SW480 (cell line): ENCODE data around the gene NPRL2.

Source experiments
- DNase-seq: peaks from one replicate; pipeline ENCODE4 v3.0.0-alpha.2; 2016; ENCODE audit warnings: low spot score

Gene NPRL2

DNA sequence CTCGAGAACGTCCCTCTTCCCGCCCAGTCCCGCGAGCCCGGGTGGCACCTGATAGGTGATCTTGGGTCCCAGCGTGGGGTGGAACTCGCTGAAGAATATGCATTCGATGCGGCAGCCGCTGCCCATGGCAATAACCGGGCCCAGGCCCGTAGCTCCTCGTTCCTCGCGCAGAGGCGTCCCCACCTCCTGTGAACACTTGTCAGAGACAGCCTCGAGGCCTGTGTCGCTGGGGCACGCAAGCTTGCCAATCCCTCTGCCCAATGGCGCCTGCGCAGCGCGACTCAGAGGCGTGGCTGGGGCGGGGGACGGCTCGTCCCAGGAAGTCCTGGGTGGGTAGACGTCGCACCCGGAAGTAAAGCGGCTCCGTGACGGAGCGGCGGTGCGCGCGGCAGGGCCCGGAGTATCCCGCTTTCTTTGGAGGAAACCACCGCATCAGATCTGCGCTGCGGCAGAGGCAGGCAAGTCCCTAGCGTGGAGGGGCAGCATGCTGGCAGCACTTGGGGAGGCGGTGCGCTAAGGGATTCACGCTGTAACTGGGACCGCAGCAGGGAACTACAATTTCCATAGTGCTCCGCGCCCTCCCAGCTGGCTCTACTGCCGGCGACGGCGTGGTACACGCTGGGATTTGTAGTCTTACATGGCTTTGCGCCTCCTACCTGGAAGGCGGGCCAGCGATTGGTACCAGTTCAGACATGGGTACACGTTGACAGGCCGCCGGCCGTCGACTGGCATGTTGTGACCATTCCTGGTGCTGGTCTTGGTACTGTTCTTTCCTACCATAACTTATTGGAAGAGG is at the start of gene NPRL2, which contains the start of gene CYB561D2:
Gene NPRL2, minus strand, starts transcription at position 249 of the 796 bp plus-strand sequence. Its CDS starts 123 bp downstream, at position 126.
Gene CYB561D2, plus strand, starts transcription at position 336 of the 796 bp plus-strand sequence. CDS start 572 bp downstream, outside the sequence.
- peak; percentile 92 for DNase-seq

- peak; percentile 49 for DNase-seq
These were observed 45.9 kb upstream of the NPRL2 start for GRCh38 chr3:50396502-50396901.

DNA sequence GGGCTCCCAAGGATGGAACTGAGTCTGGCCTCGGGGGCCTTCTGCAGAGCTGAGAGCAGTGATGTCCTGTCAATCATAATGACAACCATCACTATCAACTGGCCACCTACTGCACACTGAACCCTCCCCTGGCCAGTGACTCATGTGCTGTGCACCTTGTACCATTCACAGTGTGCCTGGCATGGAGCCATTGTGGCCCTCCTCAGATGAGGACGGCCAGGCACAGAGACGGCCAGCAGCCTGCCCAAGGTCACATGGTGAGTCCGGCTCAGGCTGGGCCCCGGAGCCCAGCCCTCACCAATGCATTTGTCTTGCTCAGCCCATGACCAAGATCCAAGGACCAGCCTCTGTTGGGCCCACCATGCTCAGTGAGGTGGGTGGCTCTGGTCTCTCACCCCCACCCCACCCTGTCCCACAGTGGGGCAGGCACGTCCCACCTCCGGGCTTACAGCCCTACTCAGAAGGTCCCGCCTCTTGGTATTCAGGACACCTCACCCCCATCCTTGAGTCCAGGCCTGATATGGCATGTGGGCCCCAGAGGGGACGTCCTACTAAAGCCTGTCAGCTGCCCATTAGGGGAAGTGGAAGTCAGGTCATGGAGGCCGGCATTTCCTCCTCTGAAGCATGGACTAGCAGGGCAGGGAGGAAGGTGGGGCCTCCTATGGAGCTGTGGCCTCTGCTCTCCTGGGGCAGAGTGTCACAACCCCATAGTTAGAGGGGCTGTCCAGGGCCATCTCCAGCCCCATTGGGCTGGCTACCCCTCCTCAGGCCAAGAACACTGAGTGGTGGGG is 44.7 kb upstream of the NPRL2 start:
- DNase-seq: no peak

GRCh38 chr3:50393061-50393460 is 42.5 kb upstream of the NPRL2 start:
- DNase-seq: no peak

DNA sequence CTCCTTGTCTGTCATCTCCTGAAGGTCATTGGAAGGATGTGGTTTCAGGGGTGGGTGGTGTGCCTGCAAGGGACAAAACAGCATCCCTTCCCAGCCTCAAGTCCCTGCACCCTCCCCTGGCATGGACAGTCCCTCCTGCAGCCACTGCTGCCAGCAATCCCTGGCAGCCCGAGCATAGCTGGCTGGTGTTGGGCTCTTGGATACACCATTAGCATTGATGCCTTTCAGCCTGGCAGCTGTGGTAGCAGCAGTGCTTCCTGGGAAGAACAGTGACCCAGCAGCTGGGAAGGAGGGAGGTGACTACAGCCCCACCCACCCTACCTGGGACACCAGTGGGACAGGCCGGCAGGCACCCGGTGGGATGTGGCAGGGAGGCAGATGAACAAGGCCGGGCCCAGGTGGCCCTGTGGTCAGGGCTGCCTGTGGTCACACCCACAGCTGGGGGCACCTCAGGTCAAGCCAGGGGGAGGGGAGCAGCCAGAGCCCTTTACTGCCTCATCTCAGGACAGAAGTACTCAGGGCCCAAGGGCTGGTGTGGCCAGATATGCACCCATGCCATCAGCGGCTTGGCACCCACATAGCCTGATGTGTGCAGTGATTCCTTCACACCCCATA is 41.6 kb upstream of the NPRL2 start:
- DNase-seq: peak; percentile 41

DNA sequence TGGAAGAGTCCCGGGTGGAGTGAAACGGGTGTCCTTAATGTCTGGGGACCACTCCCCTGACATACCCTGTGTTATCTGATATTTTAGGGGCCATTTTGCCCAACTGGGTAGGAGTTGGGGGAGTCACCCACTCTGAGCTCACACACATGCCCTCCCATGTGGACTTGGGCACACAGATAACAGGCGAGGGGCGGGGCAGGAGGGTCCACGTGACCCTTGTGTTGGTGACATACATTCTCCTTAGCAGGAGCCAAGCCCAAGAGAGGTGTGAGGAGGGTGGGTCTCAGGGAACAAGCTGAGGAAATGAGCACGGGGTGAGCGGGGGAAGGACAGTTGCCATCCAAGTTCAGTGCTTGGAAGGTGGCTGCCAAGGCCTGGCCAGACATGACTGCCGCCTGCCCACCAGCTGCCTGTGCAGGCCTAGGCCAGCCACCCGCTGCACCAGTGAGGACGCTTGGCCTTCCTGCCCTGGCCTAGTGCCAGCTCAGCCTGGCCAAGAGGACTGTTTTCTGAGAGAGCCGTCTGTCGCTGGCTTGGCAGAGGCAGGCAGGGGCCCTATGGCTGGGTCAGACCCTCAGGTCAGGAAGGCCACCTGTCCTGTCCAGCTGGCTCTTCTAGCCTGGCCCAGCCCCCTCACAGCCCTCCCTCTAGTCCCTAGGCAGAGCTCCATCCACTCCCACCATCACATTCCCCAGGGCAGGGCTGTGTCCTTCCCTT is 40.1 kb upstream of the NPRL2 start:
- no peak for DNase-seq

GRCh38 chr3:50389414-50389767 is 38.8 kb upstream of the NPRL2 start:
- no peak for DNase-seq

DNA sequence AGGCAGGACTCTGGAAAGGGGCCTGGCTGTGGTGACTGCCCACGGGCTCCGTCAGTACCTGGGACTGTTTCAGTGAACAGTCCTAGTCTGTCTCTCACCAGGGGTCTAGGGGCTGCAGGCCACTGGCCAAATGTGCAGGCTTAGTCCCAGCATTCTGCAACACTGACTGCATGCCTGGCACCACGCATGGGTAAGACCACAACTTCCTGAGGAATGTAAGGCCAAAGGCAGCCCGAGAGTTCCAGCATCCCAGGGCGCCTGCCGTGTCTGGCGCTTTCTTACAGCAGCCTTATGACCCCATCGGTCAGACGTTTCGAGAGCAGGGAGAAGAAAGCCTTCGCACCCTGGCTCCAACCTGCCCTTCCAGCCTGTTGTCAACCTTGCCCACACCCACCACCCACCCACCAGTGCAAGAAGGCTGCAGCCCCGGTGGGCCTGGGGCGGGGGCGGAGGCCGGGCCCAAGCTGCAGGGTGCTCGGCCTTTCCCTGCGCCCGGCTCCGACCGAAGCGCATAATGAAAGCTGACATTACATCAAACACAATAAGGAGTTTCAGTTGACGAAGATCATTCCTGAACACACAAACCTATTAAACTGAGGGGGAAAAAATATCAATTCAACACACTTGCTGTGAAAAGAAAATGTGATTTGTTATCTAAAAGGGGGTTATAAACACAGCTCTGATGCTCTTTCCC is 38.3 kb upstream of the NPRL2 start:
- no peak for DNase-seq

GRCh38 chr3:50388016-50388719 is 37.6 kb upstream of the NPRL2 start:
- DNase-seq: no peak

DNA sequence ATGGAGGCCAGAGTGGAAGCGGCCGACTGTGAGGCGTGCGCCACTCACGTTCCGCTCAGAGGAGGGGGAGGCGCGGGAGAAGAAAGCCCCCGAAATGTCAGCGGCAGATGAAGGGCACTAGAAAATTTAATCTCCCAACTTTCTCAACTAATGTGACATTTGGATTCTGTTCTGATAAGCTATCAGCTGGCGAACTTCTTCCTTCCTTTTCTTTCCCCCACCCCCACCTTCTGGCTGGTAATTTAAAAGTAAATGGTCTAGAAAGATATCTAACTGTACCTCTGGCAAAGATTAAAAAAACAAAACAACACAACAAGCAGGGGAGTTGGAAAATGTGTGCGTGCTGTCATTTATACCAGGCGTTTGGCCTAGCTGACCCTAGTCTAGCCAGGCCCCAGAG is 35.2 kb upstream of the NPRL2 start:
- DNase-seq: no peak

DNA sequence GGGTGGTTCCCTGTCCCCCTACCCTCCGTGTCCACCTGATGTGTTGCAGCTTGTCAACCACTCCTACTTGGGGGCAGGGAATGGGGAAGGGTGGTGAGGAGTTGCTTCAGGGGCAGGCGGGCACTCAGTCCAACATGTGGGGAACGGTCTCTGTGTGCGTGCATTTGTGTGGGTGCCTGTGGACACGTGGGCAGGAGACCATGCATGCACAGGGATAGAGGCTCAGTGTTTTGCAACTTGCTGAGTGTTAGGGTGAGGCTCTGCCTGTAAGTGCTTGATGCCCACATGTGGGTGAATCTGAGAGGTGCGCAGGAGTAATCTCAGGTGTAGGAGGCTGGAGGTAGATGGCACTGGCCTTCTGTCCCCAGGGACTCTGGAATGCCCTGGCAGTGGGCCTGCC is 33.2 kb upstream of the NPRL2 start:
- DNase-seq: no peak

- no peak for DNase-seq
These were observed 32.1 kb upstream of the NPRL2 start for GRCh38 chr3:50382722-50383121.

GRCh38 chr3:50381383-50381782 is 30.8 kb upstream of the NPRL2 start:
- DNase-seq: no peak

DNA sequence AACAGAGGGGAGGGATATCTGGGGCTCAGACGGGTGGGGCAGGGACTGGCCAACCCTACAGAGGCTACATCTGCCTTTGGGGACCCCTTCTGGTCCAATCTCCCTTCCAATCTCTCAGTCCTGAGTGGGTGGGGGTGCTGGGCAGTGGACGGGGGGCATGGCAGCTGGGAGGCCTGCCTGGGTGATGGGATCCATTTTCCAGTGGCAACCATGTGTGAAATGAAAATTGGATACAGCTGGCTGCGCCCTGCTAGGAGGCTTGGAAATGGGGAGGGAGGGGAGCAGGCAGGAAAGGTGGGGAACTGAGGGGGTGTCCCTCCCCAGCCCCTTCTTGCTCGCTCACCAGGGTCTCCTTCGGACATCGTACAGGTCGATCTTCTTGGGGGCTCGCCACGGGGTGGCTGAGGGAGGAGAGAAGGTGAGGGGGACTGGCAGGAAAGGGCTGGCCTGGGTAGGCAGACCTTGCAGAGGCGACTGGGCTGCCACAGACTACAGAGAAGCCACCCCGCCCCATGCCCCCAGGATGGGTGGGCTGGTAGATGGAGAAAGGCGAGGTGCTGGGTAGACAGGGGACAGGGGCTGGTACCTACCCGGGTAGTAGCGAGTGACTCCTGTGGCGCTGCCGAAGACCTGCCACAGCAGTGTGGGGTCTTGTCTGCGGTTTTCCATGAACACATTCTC is 30.0 kb upstream of the NPRL2 start:
- DNase-seq: no peak

DNA sequence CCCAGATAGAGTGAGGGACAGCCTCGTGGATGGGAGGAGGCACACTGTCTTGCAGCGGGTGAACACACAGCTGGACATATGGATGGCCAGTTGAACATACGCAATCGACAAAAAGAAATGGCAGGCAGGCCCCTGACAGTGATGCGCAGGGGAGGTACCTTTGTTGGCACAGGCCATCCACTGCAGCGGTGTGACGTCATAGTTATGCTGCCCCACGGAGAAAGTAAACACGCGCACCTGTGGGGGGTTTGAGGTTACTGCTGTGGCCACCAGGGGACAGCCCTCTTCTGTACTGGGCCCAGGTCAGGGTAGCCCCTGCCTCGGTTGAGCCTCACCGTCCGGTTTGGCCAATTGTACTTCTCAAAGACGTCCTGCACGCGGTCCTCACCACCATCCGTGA is 28.2 kb upstream of the NPRL2 start:
- no peak for DNase-seq

GRCh38 chr3:50378024-50378423 is 27.4 kb upstream of the NPRL2 start:
- no peak for DNase-seq

DNA sequence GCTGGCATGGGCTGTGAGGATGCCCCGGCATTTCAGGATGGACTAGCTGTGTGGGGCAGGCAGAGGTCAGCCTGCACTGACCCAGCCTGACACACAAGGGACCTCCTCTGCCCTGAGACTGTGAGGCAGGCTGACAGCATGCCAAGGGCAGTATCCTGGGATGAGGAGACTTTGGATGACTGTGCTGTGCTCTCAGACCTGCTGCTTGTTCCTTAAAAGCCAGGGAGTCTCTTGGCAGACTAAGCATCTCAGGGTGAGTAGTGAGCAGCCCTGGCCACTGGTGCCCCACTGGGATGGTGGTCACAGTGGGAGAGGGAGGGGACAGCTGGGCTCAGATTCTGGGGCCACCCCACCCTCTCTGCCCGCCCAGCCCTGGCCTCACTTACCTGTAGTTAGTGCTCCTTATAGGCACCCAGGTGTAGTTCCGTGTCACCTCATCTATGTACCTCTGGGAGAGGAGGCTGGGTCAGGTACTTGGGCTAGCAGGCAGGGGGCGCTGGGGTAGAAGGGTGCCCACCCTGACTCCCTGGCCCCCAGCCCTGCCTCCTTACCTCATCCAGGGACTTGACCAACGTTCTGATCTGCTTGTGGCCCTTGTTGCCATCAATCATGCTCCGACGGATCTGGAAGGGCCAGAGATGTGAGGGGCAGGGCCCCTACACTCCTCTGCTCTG is 24.8 kb upstream of the NPRL2 start:
- DNase-seq: no peak

DNA sequence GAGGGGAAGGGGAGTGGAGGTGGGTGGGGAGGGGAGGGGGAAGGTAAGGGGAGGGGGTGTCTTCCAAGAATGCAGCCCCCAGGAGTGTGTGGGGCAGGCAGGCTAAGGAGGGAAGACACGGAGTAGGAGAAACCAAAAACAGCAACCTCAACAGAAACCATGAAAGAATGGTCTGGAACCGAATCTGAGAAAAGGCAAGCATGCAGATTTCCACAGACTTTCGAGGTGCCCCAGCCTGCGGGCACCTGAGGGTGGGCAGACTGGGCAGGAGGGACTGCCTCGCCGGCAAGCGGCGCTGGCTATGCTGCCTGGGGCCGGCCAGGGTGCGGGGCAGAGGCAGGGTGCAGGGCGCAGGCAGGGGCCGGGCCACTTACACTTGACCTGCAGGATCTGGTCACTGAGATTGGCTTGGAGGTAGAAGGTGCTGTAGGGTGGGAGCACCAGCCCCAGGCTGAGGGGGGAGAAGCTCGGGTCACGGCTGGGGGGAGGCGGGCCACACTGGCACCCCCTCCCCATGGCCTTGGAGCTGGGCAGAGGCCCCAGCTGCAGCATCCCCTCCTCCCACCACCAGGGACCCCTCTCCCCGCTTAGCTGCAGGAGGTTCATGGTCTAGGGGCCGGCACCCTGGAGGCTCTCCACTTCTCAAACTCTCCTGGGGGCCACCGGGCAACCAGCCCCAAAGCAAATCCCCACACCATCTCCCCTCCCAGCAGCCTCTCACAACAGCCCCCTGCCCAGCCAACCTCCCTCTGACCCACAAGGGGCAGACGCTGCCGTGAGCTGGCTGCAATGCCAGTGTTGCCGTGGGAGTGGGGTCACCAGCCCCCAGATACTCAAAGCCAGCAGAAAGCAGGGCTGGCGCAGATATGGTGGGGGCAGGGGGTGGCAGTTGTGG is 24.0 kb upstream of the NPRL2 start:
- no peak for DNase-seq
